NCI-H1105 treated with DMSO at 0.1 percent for 48 hours (cell line): ENCODE data around the gene FLII.
"Not testable (repeated sequence)": the region's sequence is repeated elsewhere in the genome, so short reads cannot be mapped to it uniquely, and the experiment has no call there.

Experiments
- DNase-seq: peaks from one replicate; lab custom pipeline; 2025; lab: John Stamatoyannopoulos, UW

FLII gene

DNA sequence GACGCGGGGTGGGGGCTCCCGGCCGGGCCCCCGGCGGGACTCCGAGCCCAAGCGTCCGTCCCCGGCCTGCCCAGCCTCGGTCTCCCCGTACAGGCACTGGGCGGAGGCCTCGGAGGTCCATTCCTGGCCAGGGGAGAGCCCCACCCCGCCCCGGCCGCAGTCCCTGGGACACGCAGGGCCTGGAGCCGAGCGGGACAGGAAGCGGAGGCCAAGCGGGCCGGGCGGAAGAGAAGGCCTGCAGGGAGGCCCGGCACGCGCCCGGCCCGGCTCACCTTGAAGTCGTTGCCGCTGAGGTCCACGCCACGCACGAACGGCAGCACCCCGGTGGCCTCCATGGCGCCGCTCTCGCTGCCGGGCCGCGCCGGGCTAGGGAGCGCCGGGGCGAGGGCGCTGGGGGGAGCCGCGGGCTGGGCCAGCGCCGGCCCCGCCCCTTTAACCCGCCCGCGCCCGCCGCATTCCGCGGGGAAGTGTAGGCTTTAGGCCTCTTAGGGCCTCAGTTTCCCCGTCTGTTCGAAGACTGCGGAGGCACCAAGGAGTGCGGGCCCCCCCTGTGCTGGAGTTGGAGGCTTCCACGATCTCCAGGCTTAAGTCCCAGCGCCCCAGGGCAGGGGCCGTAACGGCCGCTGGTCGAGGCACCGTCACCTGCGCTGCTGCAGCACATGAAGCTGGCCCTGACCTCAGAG, at the start of gene FLII:
Gene FLII (minus strand): TSS at position 383 of the 683 bp plus-strand sequence. CDS start 48 bp downstream, at position 335.
- DNase-seq, result no peak

DNA sequence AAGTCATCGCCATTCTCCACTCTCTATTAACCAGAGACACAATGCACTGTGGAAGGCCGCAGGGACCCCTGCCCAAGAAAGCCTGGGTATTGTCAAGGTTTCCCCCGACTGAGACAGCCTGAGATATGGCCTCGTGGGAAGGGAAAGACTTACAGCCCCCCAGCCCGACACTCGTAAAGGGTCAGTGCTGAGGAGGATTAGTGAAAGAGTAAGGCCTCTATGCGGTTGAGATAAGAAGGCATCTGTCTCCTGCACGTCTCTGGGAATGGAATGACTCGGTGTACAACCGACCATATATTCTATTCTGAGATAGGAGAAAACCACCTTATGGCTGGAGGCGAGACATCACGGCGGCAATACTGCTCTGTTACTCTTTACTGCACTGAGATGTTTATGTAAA, 44.7 kb upstream of the FLII start:
- DNase-seq, result not testable (repeated sequence)

DNA sequence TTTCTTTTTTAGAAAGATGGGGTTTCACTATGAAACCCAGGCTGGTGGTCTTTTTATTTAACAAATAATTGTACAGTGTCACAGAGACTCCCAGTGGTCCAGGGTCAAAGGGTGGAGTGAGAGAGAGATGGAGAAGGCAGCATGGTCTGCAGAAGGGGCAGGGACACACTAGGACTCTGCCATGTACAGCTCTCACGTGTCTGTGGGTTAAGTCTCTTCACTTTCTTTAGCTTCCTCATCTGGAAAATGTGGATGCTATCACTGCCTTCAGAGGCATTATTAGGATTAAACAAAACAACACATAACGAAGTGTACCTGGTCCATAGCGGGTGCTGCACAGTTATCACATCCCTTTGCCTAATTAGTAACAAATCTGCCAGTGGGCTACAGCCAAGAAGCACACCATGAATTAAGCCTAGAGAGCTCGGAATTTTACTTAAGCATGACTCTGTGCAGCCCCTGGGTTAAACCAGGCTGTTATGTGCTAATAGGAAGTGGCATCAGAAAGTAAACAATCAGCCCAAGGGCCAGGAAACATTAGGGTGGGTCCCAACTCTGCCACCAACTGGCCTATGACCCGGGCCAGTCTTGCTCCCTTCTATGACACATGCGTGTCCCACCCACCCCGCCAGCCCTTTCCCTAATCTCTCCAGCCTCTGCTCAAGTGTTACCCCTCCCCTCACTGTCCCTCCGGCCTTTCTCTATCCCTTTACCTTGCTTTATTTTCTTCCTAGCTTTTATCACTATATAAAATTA, 42.4 kb upstream of the FLII start:
- no peak for DNase-seq

DNA sequence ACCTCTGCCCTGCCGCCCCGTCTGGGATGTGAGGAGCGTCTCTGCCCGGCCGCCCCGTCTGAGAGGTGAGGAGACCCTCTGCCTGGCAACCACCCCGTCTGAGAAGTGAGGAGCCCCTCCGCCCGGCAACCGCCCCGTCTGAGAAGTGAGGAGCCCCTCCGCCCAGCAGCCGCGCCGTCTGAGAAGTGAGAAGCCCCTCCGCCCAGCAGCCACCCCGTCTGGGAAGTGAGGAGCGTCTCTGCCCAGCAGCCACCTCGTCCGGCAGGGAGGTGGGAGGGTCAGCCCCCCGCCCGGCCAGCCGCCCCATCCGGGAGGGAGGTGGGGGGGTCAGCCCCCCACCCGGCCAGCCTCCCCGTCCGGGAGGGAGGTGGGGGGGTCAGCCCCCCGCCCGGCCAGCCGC, 39.5 kb upstream of the FLII start:
- DNase-seq, result not testable (repeated sequence)

DNA sequence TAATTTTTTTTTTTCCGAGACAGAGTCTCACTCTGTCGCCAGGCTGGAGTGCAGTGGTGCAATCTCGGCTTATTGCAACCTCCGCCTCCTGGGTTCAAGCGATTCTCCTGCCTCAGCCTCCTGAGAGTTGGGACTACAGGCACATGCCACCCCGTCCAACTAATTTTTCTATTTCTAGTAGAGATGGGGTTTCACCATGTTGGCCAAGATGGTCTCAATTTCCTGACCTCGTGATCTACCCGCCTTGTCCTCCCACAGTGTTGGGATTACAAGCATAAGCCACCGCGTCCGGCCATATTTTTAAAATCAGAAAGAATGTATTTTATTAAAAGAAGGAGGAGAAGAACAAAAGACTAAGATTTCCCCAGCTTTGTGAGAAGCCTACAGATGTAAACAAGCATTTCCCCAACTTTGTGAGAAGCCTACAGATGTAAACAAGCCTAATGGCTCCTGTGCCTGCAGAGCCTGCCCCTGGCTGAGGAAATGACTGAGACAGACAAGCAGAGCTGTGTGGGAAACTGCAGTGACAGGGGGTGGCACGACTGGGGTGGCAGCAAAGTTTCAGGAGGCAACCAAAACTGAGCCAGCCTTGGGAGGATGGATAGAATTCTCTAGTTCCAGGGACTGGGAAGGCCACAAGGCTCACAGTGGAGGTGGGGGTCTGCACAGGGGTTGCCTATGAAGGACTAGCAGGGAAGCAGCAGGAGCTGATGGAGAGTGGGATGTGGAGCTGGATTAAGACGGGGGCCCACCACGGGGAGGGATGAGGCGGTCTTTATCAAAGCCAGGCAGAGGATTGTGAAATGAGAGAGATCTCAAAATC, 33.4 kb upstream of the FLII start:
- no peak for DNase-seq

DNA sequence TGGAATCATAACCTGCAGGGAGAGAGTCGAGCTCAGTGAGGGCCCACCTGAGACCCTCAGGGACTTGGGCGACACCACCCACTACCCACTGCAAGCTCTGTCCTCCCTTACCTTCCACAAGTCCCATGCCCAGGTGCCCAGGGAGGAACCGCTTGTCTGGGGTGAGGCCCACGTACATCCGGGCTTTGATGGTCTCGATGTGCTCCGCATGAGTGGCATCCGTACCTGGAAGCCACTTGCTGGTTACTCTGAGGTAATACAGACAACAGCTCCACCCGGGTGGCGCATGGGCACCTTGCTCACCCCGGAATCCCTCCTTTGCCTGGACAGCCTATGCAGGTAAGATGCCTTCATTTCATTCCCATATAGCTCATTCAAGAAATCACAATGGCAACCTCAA, 26.8 kb upstream of the FLII start:
- no peak for DNase-seq

DNA sequence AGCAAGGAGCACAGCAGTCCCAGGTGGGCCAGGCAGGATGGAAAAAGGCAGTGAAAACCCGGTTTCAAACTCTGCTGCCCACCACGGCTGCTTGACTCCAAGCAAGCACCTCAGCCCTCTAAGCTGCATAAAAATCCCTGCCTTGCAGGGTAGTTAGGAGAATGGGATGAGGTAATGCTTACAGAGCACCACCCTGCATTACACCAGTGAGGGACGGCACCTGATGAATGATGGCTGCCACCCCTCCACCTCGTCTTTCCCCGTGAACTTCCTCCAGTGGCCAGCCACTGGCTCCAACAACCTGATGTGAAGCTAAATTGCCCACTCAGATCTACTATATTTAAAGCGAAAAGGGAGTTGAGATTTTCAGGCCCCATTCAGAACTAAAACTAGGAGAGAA, 23.2 kb upstream of the FLII start:
- no peak for DNase-seq

DNA sequence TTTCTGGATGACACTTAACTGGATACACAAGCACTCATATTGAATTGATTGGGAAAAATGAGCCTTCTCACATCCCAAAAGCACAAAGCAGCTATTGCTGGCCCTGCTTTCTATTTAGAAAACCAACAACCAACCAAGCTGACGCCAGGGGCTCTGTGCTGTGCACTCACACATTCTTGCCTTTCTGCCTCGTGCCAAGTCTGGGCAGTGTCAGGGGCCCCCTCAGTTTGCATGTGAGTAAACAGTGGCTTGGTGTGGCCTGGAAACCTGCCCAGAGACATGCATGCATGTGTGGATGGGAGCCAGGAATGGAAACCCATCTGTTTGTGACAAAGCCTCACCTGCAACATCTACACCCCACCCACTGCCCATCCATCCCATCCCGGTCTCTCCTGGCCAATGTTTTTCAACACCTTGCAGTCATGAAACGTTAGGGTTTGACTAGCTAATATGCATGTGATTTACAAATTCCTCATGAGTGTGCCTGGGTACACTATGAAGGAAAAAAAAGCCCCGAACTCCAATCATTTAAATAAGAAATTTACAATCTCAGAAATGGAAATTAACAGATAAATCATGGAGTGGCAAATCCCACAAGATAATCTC, 22.3 kb upstream of the FLII start:
- DNase-seq, result peak; percentile 96

DNA sequence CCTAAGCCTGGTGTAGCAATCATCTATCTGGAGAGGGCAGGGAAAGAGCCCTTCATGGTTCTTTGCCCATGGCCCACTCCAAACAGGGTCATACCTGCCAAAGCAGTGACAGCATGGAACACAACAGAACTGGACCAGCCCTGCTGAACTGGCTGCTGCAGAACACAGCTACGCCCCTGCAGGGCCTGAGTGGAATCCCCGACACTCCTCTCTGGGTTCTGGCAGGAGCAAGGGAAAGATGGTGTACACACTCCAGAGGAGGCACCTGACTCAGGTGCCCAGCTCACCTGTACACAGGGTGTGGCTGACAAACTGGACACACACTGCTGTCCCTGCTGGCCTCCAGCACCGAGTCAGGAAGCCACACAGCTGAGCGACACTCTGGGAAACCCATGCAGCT, 21.7 kb upstream of the FLII start:
- DNase-seq, result no peak

DNA sequence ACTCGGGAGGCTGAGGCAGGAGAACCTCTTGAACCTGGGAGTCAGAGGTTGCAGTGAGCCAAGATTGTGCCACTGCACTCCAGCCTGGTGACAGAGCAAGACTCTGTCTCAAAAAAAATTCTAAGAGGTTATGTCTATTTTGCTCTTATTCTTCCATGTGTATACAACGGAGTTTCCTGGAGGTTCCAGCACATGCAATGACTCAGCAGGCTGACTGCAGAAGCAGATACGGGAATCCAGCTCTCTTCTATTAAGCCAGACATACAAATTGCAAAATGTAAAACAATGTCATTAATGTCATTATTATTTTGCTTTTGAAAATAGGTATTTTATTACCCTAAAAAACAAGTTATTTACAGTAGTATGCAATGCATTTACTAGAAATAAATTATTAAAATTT, 20.3 kb upstream of the FLII start:
- no peak for DNase-seq

DNA sequence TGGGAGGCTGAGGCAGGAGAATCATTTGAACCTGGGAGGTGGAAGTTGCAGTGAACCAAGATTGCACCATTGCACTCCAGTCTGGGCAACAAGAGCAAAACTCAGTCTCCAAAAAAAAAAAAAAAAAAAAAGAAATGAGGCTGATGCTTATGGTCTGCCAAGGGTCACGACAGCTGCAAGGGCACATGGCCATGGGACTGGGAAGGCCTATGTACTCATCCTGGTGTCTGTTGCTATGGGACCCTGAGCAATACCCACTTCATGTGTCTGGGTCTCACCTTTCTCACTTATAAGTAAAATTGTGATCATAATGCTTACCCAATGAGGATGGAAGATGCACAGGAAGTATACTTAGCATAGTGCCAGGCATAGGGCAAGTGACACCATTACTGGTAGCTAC, 18.5 kb upstream of the FLII start:
- no peak for DNase-seq

DNA sequence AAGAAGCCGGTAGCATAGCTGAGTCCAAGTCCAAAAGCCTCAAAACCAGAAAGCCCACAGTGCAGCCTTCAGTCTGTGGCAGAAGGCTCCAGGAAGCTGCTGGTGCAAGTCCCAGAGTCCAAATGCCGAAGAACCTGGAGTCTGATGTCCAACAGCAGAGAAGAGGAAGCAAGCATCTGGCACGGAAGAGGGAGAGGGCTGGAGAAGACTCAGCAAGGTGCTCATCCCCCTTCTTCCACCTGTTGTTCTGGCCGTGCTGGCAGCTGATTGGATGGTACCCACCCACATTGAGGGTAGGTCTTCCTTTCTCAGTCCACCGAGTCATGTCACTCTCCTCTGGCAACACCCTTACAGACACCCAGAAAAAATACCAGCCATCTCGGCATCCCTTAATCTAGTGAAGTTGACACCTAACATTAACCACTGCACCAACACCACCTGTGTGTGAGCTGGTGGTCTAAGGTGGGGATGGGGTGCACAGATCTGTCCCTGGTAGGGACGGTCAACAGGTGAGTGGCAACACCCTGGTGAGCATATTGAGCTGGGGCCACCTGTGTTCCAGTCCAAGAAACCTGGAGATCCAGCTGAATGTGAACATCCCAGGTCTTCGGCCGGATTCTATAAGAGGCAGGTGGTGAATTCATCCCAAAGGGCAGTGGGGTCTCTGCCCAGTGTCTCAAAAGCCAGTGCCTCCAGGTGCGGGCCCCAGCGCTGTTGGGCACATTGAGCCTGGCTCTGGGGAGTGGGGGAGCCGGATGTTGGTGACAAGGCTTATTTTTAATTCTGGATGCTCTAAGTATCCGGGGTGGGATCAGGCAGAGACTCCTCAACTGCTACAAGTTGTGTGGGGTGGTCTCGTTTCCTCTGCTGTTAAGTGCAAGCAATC, 11.8 kb upstream of the FLII start:
- DNase-seq, result no peak

DNA sequence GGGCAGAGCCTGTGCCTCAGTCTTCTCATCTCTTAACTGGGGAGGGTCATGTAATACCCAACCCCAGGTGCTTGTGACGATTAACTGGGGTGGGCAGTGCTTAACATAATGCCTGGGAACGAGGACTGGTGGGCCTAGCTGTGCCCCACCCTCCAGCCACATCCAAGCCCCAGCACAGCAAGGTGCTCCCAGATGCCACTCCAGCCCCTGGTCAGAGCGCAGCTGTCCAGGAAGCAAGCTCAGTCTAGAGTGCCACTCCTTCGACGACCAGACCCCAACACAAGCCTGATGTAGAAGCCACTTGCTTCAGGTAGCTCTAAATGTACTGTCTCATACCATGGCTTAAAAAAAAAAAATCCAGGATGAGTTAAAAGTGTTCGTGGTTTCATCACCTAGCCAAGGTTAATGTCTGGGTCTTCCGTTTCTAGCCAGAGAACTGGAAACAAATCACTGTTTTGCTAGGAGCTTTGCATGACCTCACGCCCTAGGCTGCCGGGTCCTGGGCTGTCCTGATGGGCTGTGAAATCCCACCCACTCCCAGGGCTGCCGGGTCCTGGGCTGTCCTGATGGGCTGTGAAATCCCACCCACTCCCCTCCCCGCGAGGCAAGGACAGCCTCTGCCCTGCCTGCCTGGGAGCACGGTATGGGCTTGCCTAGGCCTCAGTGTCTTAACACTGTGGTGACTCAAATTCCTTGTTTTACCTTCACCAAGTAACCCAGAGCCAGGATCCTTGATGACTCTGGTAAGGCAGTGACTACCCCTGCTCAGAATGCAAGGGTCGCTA, 9.6 kb upstream of the FLII start:
- no peak for DNase-seq

DNA sequence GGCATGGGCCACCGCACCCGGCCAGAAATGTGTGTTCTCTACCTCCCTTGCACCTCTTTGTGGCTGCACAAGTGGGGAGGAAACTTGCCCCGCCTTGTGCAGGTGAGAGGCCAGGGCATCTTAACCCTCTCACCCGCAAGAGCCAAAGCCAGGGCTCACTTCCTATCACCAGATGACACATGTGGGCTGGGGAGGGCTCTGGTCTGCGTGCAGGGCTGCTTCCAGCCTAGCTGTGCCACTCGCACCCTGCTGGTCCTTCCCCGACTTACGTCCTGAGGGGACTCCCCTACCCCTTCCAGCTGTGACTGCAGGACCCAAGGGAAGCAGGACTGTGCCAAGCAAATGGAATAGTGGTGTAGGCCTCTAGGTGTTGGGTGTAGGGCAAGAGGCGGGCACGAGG, 8.8 kb upstream of the FLII start:
- no peak for DNase-seq

DNA sequence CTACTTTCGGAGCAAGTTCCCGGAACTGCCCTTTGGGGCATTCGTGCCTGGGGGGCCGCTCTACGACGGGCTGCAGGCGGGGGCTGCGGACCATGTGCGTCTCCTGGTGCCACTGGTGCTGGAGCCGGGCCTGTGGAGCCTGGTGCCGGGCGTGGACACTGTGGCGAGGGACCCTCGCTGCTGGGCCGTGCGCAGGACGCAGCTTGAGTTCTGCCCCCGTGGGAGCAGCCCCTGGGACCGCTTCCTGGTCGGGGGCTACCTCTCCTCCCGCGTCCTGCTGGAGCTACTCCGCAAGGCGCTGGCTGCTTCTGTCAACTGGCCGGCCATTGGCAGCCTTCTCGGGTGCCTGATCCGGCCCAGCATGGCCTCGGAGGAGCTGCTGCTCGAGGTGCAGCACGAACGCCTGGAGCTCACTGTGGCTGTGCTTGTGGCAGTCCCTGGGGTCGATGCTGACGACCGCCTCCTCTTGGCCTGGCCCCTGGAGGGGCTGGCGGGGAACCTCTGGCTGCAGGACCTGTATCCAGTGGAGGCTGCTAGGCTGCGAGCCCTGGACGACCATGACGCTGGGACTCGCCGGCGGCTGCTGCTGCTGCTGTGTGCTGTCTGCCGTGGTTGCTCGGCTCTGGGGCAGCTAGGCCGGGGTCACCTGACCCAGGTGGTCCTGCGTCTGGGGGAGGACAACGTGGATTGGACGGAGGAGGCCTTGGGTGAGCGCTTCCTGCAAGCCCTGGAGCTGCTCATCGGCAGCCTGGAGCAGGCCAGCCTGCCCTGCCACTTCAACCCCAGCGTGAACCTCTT, 5.5 kb upstream of the FLII start:
- no peak for DNase-seq

DNA sequence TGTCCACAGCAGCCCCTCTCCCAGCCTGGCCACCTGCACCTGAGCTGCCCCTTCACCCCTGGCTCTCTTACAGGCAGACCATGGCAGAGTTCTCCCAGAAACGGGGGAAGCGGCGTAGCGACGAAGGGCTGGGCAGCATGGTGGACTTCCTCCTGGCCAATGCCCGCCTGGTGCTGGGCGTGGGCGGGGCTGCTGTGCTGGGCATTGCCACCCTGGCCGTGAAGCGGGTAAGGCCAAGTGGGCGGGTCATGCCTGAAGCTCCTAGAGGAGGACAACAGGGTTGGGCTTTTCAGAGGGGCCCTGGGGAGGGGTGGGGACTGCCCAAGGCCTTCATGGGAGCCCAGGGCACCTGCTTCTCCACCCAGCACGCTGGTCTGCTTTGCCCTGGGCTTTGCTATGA, 4.1 kb upstream of the FLII start:
- no peak for DNase-seq

DNA sequence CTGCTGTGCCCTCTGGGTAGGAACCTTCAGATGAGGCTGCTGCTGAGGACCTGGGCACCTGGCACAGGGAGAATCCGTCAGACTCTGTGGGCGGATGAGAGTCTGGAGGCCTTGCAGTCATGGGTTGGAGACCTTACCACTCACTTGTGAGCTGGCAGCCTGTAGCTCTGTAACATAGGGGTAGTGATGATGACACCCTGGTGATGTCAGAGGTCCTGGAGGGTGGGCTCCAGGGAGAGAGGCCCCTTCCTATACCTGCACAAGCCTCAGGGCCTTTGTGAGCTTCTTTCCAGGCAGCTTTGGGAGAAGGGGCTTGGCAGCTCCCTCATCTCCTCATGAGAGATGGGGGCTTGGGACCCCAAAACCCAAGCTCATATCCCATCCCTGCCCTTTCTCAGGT, 3.6 kb upstream of the FLII start:
- no peak for DNase-seq

DNA sequence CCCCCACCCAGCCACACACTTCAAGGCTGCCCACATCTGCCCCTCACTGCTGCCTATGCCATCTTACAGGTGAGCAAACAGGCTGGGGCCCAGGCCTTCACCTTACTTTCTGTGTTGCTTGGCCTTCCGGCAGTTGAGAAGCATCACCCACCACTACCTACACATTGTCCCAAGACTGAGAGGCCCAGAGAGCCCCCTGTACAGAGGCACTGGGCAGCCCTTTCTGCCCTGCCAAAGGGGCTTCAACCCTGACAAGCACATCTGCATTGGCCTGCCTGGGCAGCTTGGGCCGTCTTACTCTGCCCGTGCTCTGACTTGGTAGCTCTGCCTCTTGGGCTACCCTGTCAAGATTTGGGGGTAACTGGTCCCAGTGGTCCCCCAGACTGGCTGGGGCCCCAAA, 3.1 kb upstream of the FLII start:
- no peak for DNase-seq

DNA sequence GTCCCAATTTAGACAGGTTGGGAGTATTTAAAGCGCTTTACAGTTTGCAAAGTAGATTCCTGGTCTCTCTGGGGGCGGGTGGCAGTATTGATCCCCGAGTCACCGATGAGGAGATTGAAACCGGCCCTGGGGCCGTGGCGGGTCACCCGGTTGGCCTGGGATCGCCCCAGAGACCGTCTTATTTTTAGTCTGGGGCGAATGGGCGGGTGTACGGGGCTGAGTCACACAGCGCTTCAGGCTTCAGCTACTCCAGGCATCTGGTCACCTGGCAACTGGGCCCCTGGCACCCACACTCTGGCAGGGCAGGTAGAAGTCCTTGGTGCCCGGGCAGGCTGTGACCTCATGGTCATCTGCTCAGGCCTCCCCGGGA, 2.6 kb upstream of the FLII start:
- no peak for DNase-seq
